SKM-1 treated with dmso at 0.1 percent for 144 hours (cell line): ENCODE results near the gene CDKL4.
A peak's percentile ranks its signal among the peaks of the same experiment; 100 is the strongest.
"Not testable (repeated sequence)": the region's sequence is repeated elsewhere in the genome, so short reads cannot be mapped to it uniquely, and the experiment has no call there.

Experiments used
- DNase-seq: peaks from one replicate; lab custom pipeline; 2025; ENCODE audit not compliant: unreplicated experiment; lab: John Stamatoyannopoulos, UW

The CDKL4 gene

DNA sequence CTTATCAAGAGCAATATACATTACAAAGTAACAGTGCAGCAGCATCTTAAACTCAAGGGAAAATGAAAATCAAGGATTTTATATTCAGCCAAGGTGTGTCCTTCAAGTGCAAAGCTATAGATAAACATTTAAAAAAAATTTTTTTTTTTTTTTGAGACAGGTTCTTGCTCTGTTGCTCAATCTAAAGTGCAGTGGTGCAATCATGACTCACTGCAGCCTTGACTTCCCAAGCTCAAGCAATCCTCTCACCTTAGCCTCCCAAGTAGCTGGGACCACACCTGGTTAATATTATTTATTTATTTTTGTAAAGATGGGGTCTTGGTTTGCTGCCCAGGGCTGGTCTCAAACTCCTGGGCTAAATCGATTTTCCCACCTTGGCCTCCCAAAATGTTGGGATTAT lies 9.0 kb downstream of the CDKL4 start:
- no peak for DNase-seq

DNA sequence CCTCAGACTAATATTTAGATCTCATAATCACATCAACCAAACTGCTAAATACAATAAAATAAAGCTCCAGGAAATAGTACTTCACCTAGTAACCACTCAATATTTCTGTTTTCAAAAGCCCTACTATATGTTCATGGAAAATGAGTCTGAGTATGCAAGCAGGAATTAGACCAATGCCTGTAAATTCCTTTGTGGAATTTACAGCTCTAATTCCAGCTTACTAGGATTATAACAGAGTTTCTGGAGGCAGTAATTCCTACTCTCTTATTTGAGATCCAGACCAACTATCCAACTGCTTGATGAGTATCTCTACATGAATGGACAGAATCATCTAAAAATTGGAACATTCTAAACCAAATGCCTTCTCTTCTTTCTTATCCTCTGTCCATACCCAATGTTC lies 11.6 kb downstream of the CDKL4 start:
- no peak for DNase-seq

DNA sequence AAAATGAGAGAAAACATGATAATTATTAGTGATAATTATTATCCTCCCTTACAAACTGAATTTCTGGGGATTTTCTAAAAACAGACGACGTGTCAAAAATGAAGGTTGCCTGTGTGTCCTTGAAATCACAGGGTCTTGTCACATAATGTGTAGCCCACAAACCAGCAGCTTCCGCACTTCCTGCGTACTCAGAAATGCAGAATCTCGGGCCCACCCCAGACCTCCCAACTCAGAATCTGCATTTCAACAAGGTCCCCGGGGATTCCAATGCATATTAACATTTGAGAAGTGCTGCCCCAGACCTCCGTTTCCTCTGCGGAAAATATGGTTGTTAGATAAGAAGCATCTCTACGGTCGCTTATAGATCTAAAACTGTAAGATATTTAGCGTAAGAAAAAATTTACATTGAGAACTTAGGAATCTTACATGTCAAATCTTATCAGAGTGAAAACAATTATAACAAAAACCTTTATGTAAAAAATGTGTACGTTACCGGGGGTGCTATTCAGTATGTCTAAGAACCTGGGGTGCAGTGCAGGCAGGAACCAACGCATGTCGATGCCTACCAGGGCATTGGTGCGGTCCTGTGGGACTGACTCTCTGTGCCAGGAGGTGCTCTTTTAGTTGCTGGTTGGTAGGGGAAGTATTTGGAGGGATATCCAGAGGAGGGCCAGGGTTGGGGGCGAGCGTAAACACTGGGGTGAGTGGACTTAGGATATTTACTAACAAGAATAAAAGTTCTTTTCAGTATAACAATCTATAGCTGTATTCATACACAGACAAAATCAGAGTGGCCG lies 15.2 kb downstream of the CDKL4 start:
- no peak for DNase-seq

DNA sequence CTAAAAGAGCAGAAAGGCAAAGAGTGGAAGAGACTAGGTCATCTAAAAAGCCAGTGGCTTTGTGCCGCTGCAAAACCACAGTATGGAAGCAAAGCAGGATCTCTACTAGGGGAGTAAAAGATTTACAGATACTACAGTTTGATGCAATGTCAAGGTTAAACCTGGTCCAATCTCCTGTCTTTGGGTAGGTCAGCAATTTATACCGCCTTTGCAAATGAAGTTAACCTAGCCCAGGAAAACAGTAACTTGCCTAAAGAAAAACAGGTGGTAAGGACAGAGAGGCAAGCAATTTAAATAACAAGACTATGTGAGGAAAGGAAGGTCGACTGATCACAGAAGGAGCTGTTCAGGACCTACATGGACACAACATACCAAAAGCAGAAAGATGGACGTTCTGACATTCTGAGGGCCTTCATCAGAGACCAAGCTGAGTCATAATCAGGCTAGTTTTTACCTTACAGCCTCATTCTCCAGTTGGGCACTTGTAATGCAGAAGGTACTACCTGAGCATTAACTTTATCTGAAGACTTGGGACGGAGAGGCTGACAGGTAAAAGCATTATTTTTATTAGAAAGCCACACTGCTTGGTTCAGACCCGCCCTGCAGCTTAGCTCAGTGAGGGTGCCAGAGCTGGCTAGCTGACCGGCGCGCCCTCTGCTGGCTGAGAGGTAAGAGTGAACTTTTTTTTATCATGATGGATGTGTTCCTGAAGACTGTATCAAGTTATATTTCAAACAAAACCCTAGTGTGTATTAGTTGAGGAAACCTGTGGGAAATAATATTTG lies 15.9 kb downstream of the CDKL4 start:
- DNase-seq, result peak; percentile 58

DNA sequence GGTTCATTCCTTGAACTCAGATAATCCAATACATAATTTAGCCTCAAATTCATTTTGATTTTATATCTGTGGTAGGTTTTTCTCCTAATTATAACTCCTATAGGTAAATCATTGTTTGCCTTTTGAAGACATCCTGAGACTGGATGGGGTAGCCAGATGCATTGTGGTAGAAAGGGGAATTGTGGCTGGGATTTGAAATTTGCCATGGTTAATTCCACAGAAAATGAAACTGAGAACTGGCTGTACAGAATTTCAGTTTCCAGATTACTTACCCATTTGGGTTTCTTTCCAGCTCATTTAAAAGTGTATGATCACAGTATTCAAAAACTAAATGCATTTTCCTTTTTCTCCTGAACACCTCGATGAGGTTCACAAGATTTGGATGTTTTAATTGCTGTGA lies 18.2 kb downstream of the CDKL4 start:
- no peak for DNase-seq

DNA sequence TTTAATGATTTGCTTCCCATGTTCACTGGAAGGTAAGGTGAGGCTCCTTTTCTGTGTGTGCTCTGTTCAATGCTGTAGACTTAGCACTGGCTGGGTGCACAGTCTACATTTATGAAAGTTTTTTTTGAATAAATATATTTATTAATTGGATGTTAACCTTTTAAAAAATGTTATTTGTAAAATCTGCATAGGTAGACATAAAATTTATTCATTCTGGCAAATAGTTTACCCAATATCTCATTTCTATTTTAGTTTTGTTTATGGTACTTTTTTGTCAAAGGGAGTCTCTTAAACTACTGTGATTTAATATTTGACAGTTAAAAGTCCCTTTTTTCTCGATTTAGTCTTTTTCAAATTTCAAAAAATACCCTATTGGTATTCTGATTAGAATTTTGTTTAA lies 19.9 kb downstream of the CDKL4 start:
- DNase-seq, result no peak

DNA sequence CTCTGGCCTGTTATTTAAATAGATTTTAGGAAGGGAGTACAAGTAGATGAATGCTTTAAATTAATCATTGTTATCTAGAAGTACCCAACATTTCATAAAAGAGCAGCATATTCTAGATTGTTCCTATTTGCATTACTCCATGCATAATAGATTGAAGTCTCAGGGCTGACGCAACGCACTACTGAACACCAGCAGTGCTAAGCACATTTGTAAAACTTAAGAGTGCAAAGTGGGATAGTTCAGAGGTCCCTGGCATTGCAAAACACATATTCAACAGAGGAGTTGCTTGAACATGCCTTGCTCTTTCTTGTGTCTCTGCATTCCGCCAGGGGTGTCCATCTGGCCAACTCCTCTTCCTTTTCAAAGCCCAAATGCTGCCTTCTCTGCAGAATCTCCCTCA lies 22.3 kb downstream of the CDKL4 start:
- DNase-seq, result no peak

DNA sequence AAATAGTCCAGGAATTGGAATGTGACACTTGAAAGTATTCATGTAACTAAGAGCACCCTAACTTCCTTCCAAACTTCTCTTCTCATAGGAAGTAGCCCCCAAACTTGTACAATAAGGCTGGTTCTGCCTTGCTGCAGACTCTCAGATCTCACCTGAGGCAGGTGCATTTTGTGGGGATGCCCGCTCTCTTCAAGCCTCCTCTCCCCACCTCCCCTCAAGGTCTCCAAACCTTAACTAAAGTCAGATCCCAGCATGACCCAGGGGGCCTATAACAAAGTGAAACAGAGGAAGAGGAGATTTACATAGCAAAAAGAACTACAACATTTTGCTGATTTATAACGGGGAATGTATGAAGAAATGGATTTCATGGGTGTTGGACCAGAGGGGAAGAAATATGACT lies 23.6 kb downstream of the CDKL4 start:
- no peak for DNase-seq

DNA sequence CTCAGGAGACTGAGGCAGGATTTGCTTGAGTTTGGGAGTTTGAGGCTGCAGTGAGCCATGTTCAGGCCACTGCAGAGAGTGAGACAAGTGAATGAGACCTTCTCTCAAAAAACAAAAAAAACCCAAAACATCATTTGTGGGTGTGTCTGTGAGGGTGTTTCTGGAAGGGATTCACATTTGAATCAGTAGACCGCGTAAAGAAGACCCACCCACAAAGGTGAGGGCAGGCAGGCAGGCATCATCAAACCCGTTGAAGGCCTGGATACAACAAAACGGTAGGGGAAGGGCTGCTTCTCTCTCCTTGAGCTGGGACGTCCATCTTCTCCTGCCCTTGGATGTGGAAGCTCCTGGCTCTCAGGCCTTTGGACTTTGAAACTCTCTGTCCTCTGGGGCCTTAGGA lies 25.4 kb downstream of the CDKL4 start:
- DNase-seq, result no peak

DNA sequence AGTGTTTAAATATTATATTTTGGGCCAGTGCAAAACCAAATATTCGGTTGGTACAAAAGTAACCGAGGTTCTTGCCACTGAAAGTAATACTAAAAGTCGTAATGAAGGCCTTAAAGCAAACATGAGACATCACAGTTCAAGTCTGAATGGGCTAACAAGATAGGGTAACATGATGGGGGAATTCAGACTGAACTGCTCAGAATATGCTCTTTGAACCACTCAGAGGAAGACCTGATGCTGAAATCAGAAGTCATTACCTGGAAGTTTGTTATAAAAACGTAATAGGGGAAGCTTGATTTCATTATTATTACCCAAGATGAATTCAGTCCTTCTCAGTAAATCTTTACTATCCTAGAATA lies 26.6 kb downstream of the CDKL4 start:
- DNase-seq, result no peak

DNA sequence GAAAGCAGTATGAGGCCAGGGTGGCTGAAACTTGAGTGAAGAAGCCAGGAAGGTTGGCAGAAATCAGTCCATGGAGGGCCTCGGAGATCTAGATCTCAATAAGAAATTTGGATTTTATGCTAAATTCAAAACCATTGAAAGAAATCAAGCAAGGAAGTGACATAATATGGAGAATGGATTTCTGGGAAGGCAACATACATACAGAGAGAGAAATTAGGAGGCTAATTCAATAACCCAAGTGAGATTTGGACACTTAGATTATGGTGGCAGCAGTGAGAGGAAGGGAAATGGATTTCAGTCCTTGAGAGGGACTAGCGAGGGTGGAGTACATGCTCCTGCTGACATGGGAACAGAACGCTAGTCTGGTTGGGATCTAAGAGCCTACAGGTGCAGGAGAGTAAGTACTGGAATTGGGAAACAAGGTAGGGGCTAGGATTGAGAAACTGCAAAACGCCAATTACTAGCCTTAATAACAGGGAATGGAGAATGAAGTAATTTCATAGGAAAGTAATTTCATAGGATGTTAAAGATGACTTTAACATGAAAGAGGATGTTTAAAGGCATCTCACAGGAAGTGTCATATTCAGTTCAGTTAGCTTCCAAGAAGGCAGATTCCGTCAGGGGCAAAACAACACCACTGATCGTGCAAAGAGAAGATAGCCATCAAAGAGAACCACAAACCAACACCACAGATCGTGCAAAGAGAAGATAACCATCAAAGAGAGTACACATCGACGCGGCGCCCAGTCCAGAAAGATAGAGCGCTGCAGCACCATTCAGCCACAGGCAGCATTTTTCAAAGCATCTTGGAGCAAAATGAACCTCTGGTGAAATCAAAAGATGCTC lies 27.2 kb downstream of the CDKL4 start:
- peak; percentile 44 for DNase-seq

DNA sequence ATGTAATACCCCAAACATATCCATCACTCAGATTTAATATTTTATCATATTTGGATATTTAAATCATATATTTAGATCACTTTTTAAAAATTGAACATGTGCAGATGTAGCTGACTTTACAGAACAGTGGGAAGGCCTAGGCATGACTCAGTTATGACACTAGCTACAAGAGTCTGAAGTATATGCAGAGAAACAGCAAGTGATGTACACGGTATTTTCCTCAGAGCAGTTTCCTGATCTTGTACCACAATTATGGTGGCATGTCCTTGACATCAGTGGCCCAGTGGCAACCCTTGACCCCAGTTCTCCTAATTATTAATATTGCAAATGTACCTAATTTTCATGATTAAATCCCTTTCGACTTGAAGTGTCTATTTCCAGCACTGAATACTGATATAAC lies 28.2 kb downstream of the CDKL4 start:
- DNase-seq, result no peak

DNA sequence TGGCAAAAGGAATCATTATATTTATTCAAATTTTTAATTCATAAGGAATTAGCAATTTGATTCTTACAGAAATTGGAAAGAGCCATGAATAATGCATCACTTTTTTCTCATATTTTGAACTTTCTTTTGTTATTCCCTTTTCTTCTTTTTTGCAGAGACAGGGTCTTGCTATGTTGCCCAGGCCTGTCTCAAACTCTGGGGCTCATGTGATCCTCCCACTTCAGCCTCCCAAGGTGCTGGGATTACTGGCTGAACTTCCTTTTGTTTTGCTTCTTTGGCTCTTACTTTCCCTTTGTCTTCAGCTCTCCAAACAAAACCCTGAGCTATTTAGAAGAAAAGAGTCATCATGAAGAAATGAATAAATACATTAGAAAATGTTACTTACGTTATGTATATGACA lies 30.8 kb downstream of the CDKL4 start:
- no peak for DNase-seq

DNA sequence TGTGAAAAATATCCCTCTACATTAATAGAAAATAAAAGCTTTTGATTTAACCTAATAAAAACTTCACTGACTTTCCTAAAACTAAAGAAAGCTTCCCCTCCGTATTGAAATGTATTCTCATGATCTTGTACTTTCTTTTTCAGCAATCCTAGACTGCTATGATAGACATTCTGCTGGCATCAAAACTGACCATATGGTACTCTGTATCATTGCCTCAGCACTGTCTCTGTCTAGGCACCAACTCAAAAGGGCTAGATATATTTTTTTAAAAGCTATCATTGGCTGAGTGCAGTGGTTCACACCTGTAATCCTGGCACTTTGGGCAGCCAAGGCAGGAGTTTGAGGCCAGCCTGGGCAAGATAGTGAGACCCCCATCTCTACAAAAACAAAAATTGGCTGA lies 32.9 kb downstream of the CDKL4 start:
- no peak for DNase-seq

DNA sequence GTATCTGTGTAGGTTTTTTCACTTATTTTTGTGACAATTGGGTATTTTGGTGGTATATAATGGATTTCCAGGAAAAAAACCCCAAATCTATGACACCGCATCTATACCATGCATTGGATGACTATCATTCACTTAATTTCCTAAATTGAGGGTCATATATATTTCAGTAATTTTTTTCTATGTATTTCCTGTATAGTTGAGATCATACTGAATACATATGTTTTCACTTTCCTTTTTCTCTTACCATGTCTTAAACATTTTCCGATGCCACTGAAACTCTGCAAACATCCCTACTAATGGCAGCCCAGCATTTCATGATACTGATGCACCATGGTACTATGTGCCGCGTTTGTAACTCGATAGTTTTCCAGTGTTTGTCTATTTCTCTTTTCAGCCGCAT lies 40.4 kb downstream of the CDKL4 start:
- DNase-seq, result no peak

DNA sequence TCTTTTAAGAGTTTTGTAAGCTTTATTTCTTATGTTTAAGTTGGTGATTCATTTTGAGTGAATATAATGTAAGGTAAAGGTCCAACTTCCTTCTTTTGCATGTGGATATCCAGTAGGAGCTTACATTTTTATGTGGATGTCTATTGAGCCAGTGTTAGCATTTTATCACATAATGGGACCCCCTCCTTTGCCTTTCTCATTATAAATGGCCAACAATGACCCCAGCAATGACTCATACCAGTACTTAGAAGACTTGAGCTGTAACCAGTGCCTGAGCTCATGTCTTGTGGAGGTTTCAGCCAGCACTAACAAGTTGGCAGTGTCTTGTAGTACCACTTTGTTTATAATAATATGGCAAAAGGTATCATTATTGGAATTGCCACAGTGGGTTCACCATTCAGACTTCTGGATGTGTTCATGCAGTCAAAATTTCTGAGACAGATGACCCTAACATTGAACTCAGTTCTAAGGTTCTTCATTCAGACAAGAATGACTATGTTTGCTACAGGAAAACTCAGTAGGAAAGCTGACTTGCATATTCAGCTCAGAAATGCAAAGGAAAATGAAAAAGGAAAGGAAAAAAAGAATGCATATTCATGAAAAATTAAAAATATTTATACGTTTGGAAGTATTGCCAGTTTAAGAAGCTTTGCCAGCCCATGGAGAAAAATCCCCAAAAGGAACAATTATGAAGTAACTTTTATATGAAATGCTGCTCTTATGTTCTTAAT lies 41.0 kb downstream of the CDKL4 start:
- no peak for DNase-seq

DNA sequence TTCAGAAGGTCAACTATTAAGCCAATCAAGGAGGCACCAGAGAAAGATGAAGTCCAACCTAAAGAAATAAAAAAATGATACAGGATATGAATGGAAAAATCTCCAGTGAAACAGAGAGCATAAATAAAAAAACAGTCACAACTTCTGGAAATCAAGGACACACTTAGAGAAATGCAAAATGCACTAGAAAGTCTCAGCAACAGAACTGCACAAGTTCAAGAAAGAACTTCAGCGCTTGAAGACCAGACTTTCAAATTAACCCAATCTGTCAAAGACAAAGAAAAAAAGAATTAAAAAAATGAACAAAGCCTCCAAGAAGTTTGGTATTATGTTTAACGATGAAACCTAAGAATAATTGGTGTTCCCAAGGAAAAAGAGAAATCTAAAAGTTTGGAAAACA lies 46.8 kb downstream of the CDKL4 start:
- not testable (repeated sequence) for DNase-seq

DNA sequence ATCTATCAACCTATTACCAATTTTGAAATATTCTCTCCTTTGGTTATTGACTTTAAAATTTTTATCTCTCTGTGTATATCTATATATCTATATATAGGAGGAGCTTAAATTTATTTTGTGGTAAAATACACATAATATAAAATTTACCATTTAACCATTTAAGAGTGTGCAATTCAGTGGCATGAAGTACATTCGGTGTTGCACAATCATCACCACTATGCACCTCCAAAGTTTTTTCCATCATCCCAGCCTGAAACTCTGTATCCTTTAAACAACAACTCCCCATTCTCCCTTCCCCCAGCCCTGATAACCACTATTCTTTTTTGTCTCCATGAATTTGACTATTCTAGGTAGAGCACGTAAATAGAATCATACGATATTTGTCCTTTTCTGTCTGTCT lies 49.1 kb downstream of the CDKL4 start:
- no peak for DNase-seq

DNA sequence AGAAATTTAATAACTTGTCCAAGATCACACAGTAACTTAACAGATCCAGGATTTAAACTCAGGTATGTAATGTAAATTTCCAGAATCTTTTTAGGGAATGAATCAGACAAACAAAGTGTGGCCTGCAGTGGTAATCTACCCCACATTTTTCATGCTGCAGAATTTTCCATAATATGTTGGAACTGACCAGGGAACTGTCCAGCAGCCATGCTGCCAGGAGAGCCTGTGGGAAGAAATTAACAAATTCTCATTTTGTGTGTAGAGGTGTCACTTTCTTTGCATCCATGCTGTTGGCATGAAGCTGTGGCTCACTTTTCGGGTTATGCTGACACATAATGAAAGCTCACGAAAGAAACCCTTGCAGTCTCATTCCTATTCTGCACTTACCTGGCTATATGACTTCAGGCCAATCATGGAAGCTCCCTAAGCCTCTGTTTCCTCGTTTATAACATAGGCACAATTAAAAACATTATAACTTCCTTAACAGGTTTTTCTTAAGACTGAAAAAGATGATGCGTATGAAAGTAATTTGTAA lies 54.7 kb downstream of the CDKL4 start:
- DNase-seq, result no peak

DNA sequence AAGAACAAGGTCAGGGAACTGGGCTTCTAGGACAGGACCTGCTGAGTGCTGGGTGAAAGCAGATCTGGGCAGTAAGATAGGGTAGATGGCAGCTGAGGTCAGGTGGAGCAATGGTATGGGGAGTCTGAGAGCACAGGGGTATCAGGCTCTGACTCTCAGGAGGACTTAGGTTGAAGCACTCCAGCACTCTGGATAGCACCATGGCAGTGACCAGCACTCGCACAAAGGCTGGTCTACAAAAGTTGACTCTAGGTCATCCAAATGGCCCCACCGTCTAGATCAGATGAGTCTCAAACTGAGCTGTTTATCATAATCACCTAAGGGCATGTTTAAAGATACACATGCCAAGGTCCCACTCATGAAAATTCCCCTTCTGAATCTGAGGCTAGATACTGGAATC lies 60.1 kb downstream of the CDKL4 start:
- DNase-seq, result no peak

DNA sequence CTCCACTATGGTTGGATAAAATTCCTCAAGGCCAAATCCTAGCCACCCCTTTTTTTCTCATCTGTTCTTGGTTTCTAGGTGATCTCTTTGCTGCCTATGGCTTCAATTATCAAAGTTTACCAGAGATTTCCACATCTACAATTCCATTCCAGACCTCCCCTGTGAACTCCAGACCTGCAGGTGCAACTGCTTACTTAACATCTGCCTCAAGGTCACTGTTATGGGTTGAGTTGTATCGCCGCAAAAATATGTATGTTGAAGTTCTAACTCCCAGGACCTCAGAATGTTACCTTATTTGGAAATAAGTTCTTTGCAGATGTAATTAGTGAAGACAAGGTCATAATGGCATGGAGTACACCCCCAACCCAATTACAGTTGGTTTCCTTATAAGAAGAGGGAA lies 62.5 kb downstream of the CDKL4 start:
- no peak for DNase-seq
